Fibroblast of mammary gland (primary cell): ENCODE results near the gene PTOV1.
A peak's percentile ranks its signal among the peaks of the same experiment; 100 is the strongest.

Experiments
- DNase-seq: peaks from one replicate; pipeline ENCODE4 v3.0.0-alpha.2; 2010; ENCODE audit warnings: low read depth
- H3K4me3 ChIP-seq: 2 replicates; pipeline ENCODE4 v1.5.1; 2011; ENCODE audit warnings: low read depth, mild to moderate bottlenecking, low read length, moderate library complexity; ENCODE audit not compliant: control insufficient read depth
- CTCF ChIP-seq: conservative IDR thresholded peaks from 2 replicates; pipeline ENCODE4 v1.5.1; 2011; ENCODE audit warnings: low read depth, low read length, inconsistent platforms; ENCODE audit not compliant: control insufficient read depth, insufficient read depth

The PTOV1 gene

GRCh38 chr19:49889038-49889686 is 38.2 kb downstream of the PTOV1 start:
- TF ChIP-seq CTCF = no peak
- no peak overlapping the region for H3K4me3 ChIP-seq
- no peak for DNase-seq

GRCh38 chr19:49889687-49890348 is 38.9 kb downstream of the PTOV1 start:
- no peak overlapping the region for H3K4me3 ChIP-seq
- DNase-seq = peak; percentile 74

GRCh38 chr19:49890349-49891311 is 39.7 kb downstream of the PTOV1 start:
- no peak overlapping the region for H3K4me3 ChIP-seq
- no peak for TF ChIP-seq CTCF
- DNase-seq = no peak

More at GRCh38 chr19:49889687-49890348, 38.9 kb downstream of the PTOV1 start:
- peak; percentile 53 for TF ChIP-seq CTCF

- no peak for TF ChIP-seq CTCF
- no peak overlapping the region for H3K4me3 ChIP-seq
- no peak for DNase-seq
These were observed 40.4 kb downstream of the PTOV1 start for GRCh38 chr19:49891393-49891792.

GRCh38 chr19:49892716-49893115 is 41.8 kb downstream of the PTOV1 start:
- H3K4me3 ChIP-seq = no peak overlapping the region
- TF ChIP-seq CTCF = no peak
- no peak for DNase-seq

- DNase-seq = no peak
- no peak for TF ChIP-seq CTCF
- no peak overlapping the region for H3K4me3 ChIP-seq
These were observed 43.2 kb downstream of the PTOV1 start for GRCh38 chr19:49894011-49894664.
